PFSK-1 (cell line): Measurements from ENCODE around the gene FBXL2.

Source experiments
- FOXP2 ChIP-seq: optimal IDR thresholded peaks from 2 replicates; pipeline ENCODE3; 2011; ENCODE audit warnings: borderline replicate concordance, control low read depth, inconsistent platforms; ENCODE audit not compliant: insufficient read depth; ENCODE audit errors: extremely low read length, extremely low read depth
- POLR2AphosphoS5 ChIP-seq: IDR thresholded peaks from 2 replicates; pipeline ENCODE4 v1.6.1; 2012; ENCODE audit warnings: low read depth, mild to moderate bottlenecking, control low read depth, low read length, moderate library complexity
- SIN3A ChIP-seq: IDR thresholded peaks from 2 replicates; pipeline ENCODE4 v1.6.1; 2012; ENCODE audit warnings: mild to moderate bottlenecking, low read length, moderate library complexity, borderline replicate concordance; ENCODE audit not compliant: insufficient read depth
- TAF1 ChIP-seq: IDR thresholded peaks from 2 replicates; pipeline ENCODE4 v1.6.1; 2012; ENCODE audit warnings: low read length, control low read depth, borderline replicate concordance; ENCODE audit not compliant: insufficient read depth
- TF ChIP-seq, protein P1 (sequence below), 2 experiments: IDR thresholded peaks; 2 replicates each; pipeline versions ENCODE4 v1.6.1 to v1.8.0; 2011 to 2012; ENCODE audit warnings: low read depth in 2 of 2, low read length in 2 of 2, control low read depth in 1 of 2, inconsistent platforms in 1 of 2, mild to moderate bottlenecking in 1 of 2, moderate library complexity in 1 of 2; ENCODE audit not compliant: insufficient read depth in 1 of 2

The FBXL2 gene

GRCh38 chr3:33388374-33389100, 111.3 kb downstream of the FBXL2 start:
- TF ChIP-seq SIN3A = no peak

- TF ChIP-seq SIN3A (no peak), POLR2AphosphoS5 (no peak), TAF1 (no peak), FOXP2 (no peak)
- TF ChIP-seq, protein P1, sequence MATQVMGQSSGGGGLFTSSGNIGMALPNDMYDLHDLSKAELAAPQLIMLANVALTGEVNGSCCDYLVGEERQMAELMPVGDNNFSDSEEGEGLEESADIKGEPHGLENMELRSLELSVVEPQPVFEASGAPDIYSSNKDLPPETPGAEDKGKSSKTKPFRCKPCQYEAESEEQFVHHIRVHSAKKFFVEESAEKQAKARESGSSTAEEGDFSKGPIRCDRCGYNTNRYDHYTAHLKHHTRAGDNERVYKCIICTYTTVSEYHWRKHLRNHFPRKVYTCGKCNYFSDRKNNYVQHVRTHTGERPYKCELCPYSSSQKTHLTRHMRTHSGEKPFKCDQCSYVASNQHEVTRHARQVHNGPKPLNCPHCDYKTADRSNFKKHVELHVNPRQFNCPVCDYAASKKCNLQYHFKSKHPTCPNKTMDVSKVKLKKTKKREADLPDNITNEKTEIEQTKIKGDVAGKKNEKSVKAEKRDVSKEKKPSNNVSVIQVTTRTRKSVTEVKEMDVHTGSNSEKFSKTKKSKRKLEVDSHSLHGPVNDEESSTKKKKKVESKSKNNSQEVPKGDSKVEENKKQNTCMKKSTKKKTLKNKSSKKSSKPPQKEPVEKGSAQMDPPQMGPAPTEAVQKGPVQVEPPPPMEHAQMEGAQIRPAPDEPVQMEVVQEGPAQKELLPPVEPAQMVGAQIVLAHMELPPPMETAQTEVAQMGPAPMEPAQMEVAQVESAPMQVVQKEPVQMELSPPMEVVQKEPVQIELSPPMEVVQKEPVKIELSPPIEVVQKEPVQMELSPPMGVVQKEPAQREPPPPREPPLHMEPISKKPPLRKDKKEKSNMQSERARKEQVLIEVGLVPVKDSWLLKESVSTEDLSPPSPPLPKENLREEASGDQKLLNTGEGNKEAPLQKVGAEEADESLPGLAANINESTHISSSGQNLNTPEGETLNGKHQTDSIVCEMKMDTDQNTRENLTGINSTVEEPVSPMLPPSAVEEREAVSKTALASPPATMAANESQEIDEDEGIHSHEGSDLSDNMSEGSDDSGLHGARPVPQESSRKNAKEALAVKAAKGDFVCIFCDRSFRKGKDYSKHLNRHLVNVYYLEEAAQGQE (IDR thresholded peaks at IDR 0.05; ENCODE audit: insufficient read depth in 1 of 2, low read depth in 2 of 2, low read length in 2 of 2) = no peak
Observed at GRCh38 chr3:33389908-33390307, 112.7 kb downstream of the FBXL2 start.

- no peak for TF ChIP-seq FOXP2
- TF ChIP-seq SIN3A = no peak
- TF ChIP-seq, protein P1 (IDR thresholded peaks at IDR 0.05; ENCODE audit: insufficient read depth in 1 of 2, low read depth in 2 of 2, low read length in 2 of 2) = no peak
- TF ChIP-seq TAF1 = no peak
- TF ChIP-seq POLR2AphosphoS5 = no peak
Observed at GRCh38 chr3:33391255-33391995, 114.2 kb downstream of the FBXL2 start.

- TF ChIP-seq, protein P1 (IDR thresholded peaks at IDR 0.05; ENCODE audit: insufficient read depth in 1 of 2, low read depth in 2 of 2, low read length in 2 of 2) = no peak
- TF ChIP-seq FOXP2 (no peak), SIN3A (no peak), POLR2AphosphoS5 (no peak), TAF1 (no peak)
Observed at GRCh38 chr3:33392144-33392543, 114.9 kb downstream of the FBXL2 start.

GRCh38 chr3:33392703-33393125, 115.5 kb downstream of the FBXL2 start:
- TF ChIP-seq FOXP2 (no peak), SIN3A (no peak), POLR2AphosphoS5 (no peak), TAF1 (no peak)
- TF ChIP-seq, protein P1 (IDR thresholded peaks at IDR 0.05; ENCODE audit: insufficient read depth in 1 of 2, low read depth in 2 of 2, low read length in 2 of 2) = no peak
